T-helper 17 cell (primary cell): Measurements from ENCODE around the gene TJP1. TPM values are rescaled to one million over a fixed set of nuclear protein-coding genes. Genes with fewer than 3 reads are reported as not detected.
"Not testable (repeated sequence)": the region's sequence is repeated elsewhere in the genome, so short reads cannot be mapped to it uniquely, and the experiment has no call there.

Source experiments
- ATAC-seq: fragments of 150-1000 bp; cut with Tn5 transposase; 2 replicates; pipeline ENCODE4 v1.10.0; 2021; ENCODE audit warnings: mild to moderate bottlenecking, moderate library complexity
- DNase-seq, 3 donors: peaks; one replicate each; pipeline versions ENCODE4 v3.0.0 to v3.0.0-alpha.2; 2020 to 2021
- H3K9me3 ChIP-seq: one replicate; pipeline ENCODE4 v1.7.0; 2013; ENCODE audit warnings: low read length, mild to moderate bottlenecking; ENCODE audit not compliant: control insufficient read depth, poor library complexity, severe bottlenecking
- H3K27ac Mint-ChIP-seq: one replicate; pipeline ENCODE4 v1.8.0; 2022; ENCODE audit warnings: mild to moderate bottlenecking, moderate library complexity, mixed read lengths
- H3K27me3 Mint-ChIP-seq: one replicate; pipeline ENCODE4 v1.8.0; 2022; ENCODE audit warnings: mixed read lengths
- H3K36me3 Mint-ChIP-seq: one replicate; pipeline ENCODE4 v1.8.0; 2022; ENCODE audit warnings: low read depth, mixed read lengths
- H3K4me1 Mint-ChIP-seq: one replicate; pipeline ENCODE4 v1.8.0; 2022; ENCODE audit warnings: mild to moderate bottlenecking, mixed read lengths
- H3K4me3 Mint-ChIP-seq: one replicate; pipeline ENCODE4 v1.8.0; 2022; ENCODE audit warnings: mild to moderate bottlenecking, moderate library complexity, mixed read lengths
- total RNA-seq, 4 donors: library from RNA in 2 of 4; stranded (reverse) in 2 of 4; gene quantifications; one replicate each; pipeline ENCODE4 v1.2.3 and lab custom pipeline; 2022 to 2026

TJP1 gene
- total RNA-seq, 2 donors from 2014 or later, result 0.16 TPM; not detected in 1

GRCh38 chr15:29749365-29750086 lies 72.7 kb downstream of the TJP1 start:
- ATAC-seq (no peak), DNase-seq (no peak)
- Mint-ChIP-seq H3K27me3 (peaks cover 28% of the 10 kb centered on the region), H3K27ac (no peak overlapping the region), H3K4me3 (no peak overlapping the region), H3K4me1 (no peaks in the 10 kb centered on the region), H3K36me3 (no peaks in the 10 kb centered on the region)
- H3K9me3 ChIP-seq, result no peaks in the 10 kb centered on the region

- ATAC-seq (no peak), DNase-seq (no peak)
- Mint-ChIP-seq H3K4me3 (no peak overlapping the region), H3K4me1 (no peaks in the 10 kb centered on the region), H3K27me3 (peaks cover 37% of the 10 kb centered on the region), H3K36me3 (no peaks in the 10 kb centered on the region), H3K27ac (no peak overlapping the region)
- no peaks in the 10 kb centered on the region for H3K9me3 ChIP-seq
Observed at GRCh38 chr15:29747837-29748417, 74.3 kb downstream of the TJP1 start.

- H3K4me3 Mint-ChIP-seq, result no peak overlapping the region
- no peaks in the 10 kb centered on the region for H3K9me3 ChIP-seq
- H3K27me3 Mint-ChIP-seq, result peaks cover 25% of the 10 kb centered on the region
- no peak for DNase-seq
- ATAC-seq, result no peak
- no peak overlapping the region for H3K27ac Mint-ChIP-seq
- H3K36me3 Mint-ChIP-seq, result no peaks in the 10 kb centered on the region
- no peaks in the 10 kb centered on the region for H3K4me1 Mint-ChIP-seq
Observed at GRCh38 chr15:29743475-29743874, 78.8 kb downstream of the TJP1 start.

- Mint-ChIP-seq H3K4me1 (peaks cover 4% of the 10 kb centered on the region), H3K27ac (no peak overlapping the region), H3K36me3 (no peaks in the 10 kb centered on the region), H3K4me3 (no peak overlapping the region), H3K27me3 (peaks cover 32% of the 10 kb centered on the region)
- DNase-seq, result no peak
- no peak for ATAC-seq
- no peaks in the 10 kb centered on the region for H3K9me3 ChIP-seq
Observed at GRCh38 chr15:29740692-29741311, 81.5 kb downstream of the TJP1 start.

- H3K4me3 Mint-ChIP-seq, result no peak overlapping the region
- H3K27me3 Mint-ChIP-seq, result peaks cover 17% of the 10 kb centered on the region
- no peaks in the 10 kb centered on the region for H3K36me3 Mint-ChIP-seq
- no peak for DNase-seq
- H3K9me3 ChIP-seq, result no peaks in the 10 kb centered on the region
- ATAC-seq, result no peak
- peaks cover 4% of the 10 kb centered on the region for H3K4me1 Mint-ChIP-seq
- no peak overlapping the region for H3K27ac Mint-ChIP-seq
Observed at GRCh38 chr15:29736744-29737020, 85.6 kb downstream of the TJP1 start.

GRCh38 chr15:29736012-29736743 lies 86.1 kb downstream of the TJP1 start:
- DNase-seq, result no peak
- H3K27me3 Mint-ChIP-seq, result peaks cover 16% of the 10 kb centered on the region
- H3K36me3 Mint-ChIP-seq, result no peaks in the 10 kb centered on the region
- H3K4me1 Mint-ChIP-seq, result peaks cover 4% of the 10 kb centered on the region
- no peaks in the 10 kb centered on the region for H3K9me3 ChIP-seq
- no peak overlapping the region for H3K27ac Mint-ChIP-seq
- no peak overlapping the region for H3K4me3 Mint-ChIP-seq
- ATAC-seq, result no peak

GRCh38 chr15:29734917-29735572 lies 87.2 kb downstream of the TJP1 start:
- DNase-seq, result no peak
- no peak overlapping the region for H3K4me3 Mint-ChIP-seq
- H3K9me3 ChIP-seq, result no peaks in the 10 kb centered on the region
- H3K4me1 Mint-ChIP-seq, result peaks cover 4% of the 10 kb centered on the region
- ATAC-seq, result no peak
- H3K27ac Mint-ChIP-seq, result no peak overlapping the region
- peaks cover 16% of the 10 kb centered on the region for H3K27me3 Mint-ChIP-seq
- H3K36me3 Mint-ChIP-seq, result no peaks in the 10 kb centered on the region

- H3K27ac Mint-ChIP-seq, result no peak overlapping the region
- H3K4me1 Mint-ChIP-seq, result peaks cover 4% of the 10 kb centered on the region
- H3K27me3 Mint-ChIP-seq, result peaks cover 19% of the 10 kb centered on the region
- DNase-seq (no peak), ATAC-seq (no peak)
- H3K36me3 Mint-ChIP-seq, result no peaks in the 10 kb centered on the region
- no peak overlapping the region for H3K4me3 Mint-ChIP-seq
- no peaks in the 10 kb centered on the region for H3K9me3 ChIP-seq
Observed at GRCh38 chr15:29731865-29732264, 90.4 kb downstream of the TJP1 start.

- H3K9me3 ChIP-seq, DNase-seq, ATAC-seq, H3K36me3 Mint-ChIP-seq, H3K27ac Mint-ChIP-seq, H3K4me1 Mint-ChIP-seq, H3K4me3 Mint-ChIP-seq: not testable (repeated sequence)
- H3K27me3 Mint-ChIP-seq, result peaks cover 24% of the 10 kb centered on the region
Observed at GRCh38 chr15:29730471-29730870, 91.8 kb downstream of the TJP1 start.

- H3K36me3 Mint-ChIP-seq, result no peaks in the 10 kb centered on the region
- no peak overlapping the region for H3K27ac Mint-ChIP-seq
- no peaks in the 10 kb centered on the region for H3K4me1 Mint-ChIP-seq
- no peak for ATAC-seq
- no peak overlapping the region for H3K4me3 Mint-ChIP-seq
- H3K9me3 ChIP-seq, result no peaks in the 10 kb centered on the region
- no peak for DNase-seq
- H3K27me3 Mint-ChIP-seq, result peaks cover 29% of the 10 kb centered on the region
Observed at GRCh38 chr15:29728418-29728817, 93.8 kb downstream of the TJP1 start.

- H3K27ac Mint-ChIP-seq, result no peak overlapping the region
- no peaks in the 10 kb centered on the region for H3K4me1 Mint-ChIP-seq
- H3K4me3 Mint-ChIP-seq, result no peak overlapping the region
- H3K9me3 ChIP-seq, result no peaks in the 10 kb centered on the region
- peaks cover 25% of the 10 kb centered on the region for H3K27me3 Mint-ChIP-seq
- no peak for DNase-seq
- no peaks in the 10 kb centered on the region for H3K36me3 Mint-ChIP-seq
- ATAC-seq, result no peak
Observed at GRCh38 chr15:29727871-29728270, 94.4 kb downstream of the TJP1 start.

- no peak for ATAC-seq
- no peaks in the 10 kb centered on the region for H3K4me1 Mint-ChIP-seq
- H3K4me3 Mint-ChIP-seq, result no peak overlapping the region
- no peaks in the 10 kb centered on the region for H3K36me3 Mint-ChIP-seq
- DNase-seq, result no peak
- H3K27ac Mint-ChIP-seq, result no peak overlapping the region
- H3K27me3 Mint-ChIP-seq, result peaks cover 21% of the 10 kb centered on the region
- H3K9me3 ChIP-seq, result no peaks in the 10 kb centered on the region
Observed at GRCh38 chr15:29726553-29726952, 95.7 kb downstream of the TJP1 start.

GRCh38 chr15:29724026-29724425 lies 98.2 kb downstream of the TJP1 start:
- Mint-ChIP-seq H3K36me3 (no peaks in the 10 kb centered on the region), H3K27me3 (peaks cover 21% of the 10 kb centered on the region), H3K4me3 (no peak overlapping the region), H3K27ac (no peak overlapping the region), H3K4me1 (no peaks in the 10 kb centered on the region)
- ATAC-seq (no peak), DNase-seq (no peak)
- no peaks in the 10 kb centered on the region for H3K9me3 ChIP-seq
